SK-N-SH (cell line): ENCODE measurements around the gene MYH15. TPM values are rescaled to one million over a fixed set of nuclear protein-coding genes. Genes with fewer than 3 reads are reported as not detected.

Source experiments
- CTCF ChIA-PET: fragments of 300-600, 350-600 bp; formaldehyde crosslinking; extraction: SDS; loops from one replicate; lab custom pipeline; 2021; lab: Yijun Ruan, JAX
- POLR2A ChIA-PET: fragments of 350-600 bp; sonication (Branson Sonifier 250); formaldehyde crosslinking; extraction: SDS; loops from one replicate; lab custom pipeline; 2020; ENCODE audit warnings: antibody characterized with exemption, inconsistent platforms; lab: Yijun Ruan, JAX
- DNase-seq: peaks from one replicate; pipeline ENCODE4 v3.0.0; 2012
- H2AFZ ChIP-seq: fragments of 200-600 bp; sonication (generic); 2 replicates; pipeline ENCODE4 v1.8.1; 2016; ENCODE audit warnings: antibody characterized with exemption, mild to moderate bottlenecking, low read depth
- H3F3A ChIP-seq: fragments of 200-600 bp; sonication (generic); replicated peaks from 2 replicates; pipeline ENCODE3; 2016; ENCODE audit warnings: antibody characterized with exemption, mild to moderate bottlenecking; ENCODE audit not compliant: insufficient read depth
- H3K27ac ChIP-seq, 2 experiments: fragments of 200-500 bp in 1 of 2; fragments of 200-600 bp in 1 of 2; sonication (Bioruptor generic) in 1 of 2; sonication (generic), shearing (Covaris generic) in 1 of 2; 2 replicates each; pipeline versions ENCODE4 v1.5.1 to v1.6.1; 2014 to 2016; ENCODE audit warnings: low read depth in 2 of 2, inconsistent platforms in 1 of 2, low read length in 1 of 2, mild to moderate bottlenecking in 1 of 2, mixed read lengths in 1 of 2
- H3K27me3 ChIP-seq: fragments of 200-600 bp; sonication (generic), shearing (Covaris generic); 2 replicates; pipeline ENCODE4 v1.6.1; 2016; ENCODE audit warnings: mixed run types; ENCODE audit not compliant: insufficient read depth
- H3K36me3 ChIP-seq, 2 experiments: fragments of 200-500 bp in 1 of 2; fragments of 200-600 bp in 1 of 2; sonication (Bioruptor generic) in 1 of 2; sonication (generic) in 1 of 2; replicated peaks in 1 of 2; 2 replicates each; pipeline versions ENCODE3 to v1.5.1; 2014 to 2016; ENCODE audit warnings: low read length in 1 of 2, mild to moderate bottlenecking in 1 of 2; ENCODE audit not compliant: insufficient read depth in 2 of 2, control insufficient read depth in 1 of 2
- H3K4me1 ChIP-seq, 2 experiments: fragments of 200-500 bp in 1 of 2; fragments of 200-600 bp in 1 of 2; sonication (Bioruptor generic) in 1 of 2; sonication (generic), shearing (Covaris generic) in 1 of 2; 2 replicates each; pipeline versions ENCODE4 v1.5.1 to v1.6.1; 2014 to 2016; ENCODE audit warnings: low read depth in 1 of 2, low read length in 1 of 2, mixed run types in 1 of 2; ENCODE audit not compliant: insufficient read depth in 2 of 2, control insufficient read depth in 1 of 2
- H3K4me2 ChIP-seq: fragments of 200-600 bp; sonication (generic), shearing (Covaris generic); 2 replicates; pipeline ENCODE4 v1.6.1; 2017; ENCODE audit warnings: mixed run types
- H3K4me3 ChIP-seq, 2 experiments: fragments of 200-500 bp in 1 of 2; fragments of 200-600 bp in 1 of 2; sonication (Bioruptor generic) in 1 of 2; sonication (generic), shearing (Covaris generic) in 1 of 2; 2 replicates each; pipeline versions ENCODE4 v1.5.1 to v1.8.1; 2014 to 2016; ENCODE audit warnings: low read depth in 2 of 2, inconsistent platforms in 1 of 2, low read length in 1 of 2, mild to moderate bottlenecking in 1 of 2, mixed read lengths in 1 of 2, moderate library complexity in 1 of 2
- H3K79me2 ChIP-seq: fragments of 200-600 bp; sonication (generic); 2 replicates; pipeline ENCODE4 v1.8.1; 2017; ENCODE audit warnings: mild to moderate bottlenecking; ENCODE audit not compliant: insufficient read depth
- H3K9ac ChIP-seq: fragments of 200-600 bp; sonication (generic); 2 replicates; pipeline ENCODE4 v1.6.1; 2017; ENCODE audit warnings: mixed run types
- H3K9me2 ChIP-seq: fragments of 200-600 bp; sonication (generic); 2 replicates; pipeline ENCODE4 v1.6.1; 2017; ENCODE audit warnings: mixed run types
- H3K9me3 ChIP-seq: fragments of 200-600 bp; sonication (generic); 2 replicates; pipeline ENCODE4 v1.6.1; 2017; ENCODE audit warnings: mixed run types, mild to moderate bottlenecking, moderate library complexity
- H4K20me1 ChIP-seq: fragments of 200-600 bp; sonication (generic); 2 replicates; pipeline ENCODE4 v1.6.1; 2017; ENCODE audit warnings: mild to moderate bottlenecking, mixed run types; ENCODE audit not compliant: insufficient read depth
- ELF1 ChIP-seq: IDR thresholded peaks from 2 replicates; pipeline ENCODE4 v1.4.0; 2012
- EP300 ChIP-seq, 2 experiments: IDR thresholded peaks; 2 replicates each; pipeline versions ENCODE4 v1.4.0 to v1.6.1; 2012; ENCODE audit warnings: borderline replicate concordance in 1 of 2, low read depth in 1 of 2, low read length in 1 of 2
- EZH2phosphoT487 ChIP-seq: fragments of 200-600 bp; sonication (generic); IDR thresholded peaks from 2 replicates; pipeline ENCODE4 v1.6.1; 2017; ENCODE audit warnings: low read depth, mixed run types, mild to moderate bottlenecking, antibody characterized with exemption, moderate library complexity, borderline replicate concordance
- GABPA ChIP-seq: IDR thresholded peaks from 2 replicates; pipeline ENCODE4 v1.4.0; 2012; ENCODE audit warnings: low read depth, mild to moderate bottlenecking
- MEF2A ChIP-seq: IDR thresholded peaks from 2 replicates; pipeline ENCODE4 v1.4.0; 2012; ENCODE audit warnings: low read depth, borderline replicate concordance
- NFIC ChIP-seq: IDR thresholded peaks from 2 replicates; pipeline ENCODE4 v1.4.0; 2012; ENCODE audit warnings: borderline replicate concordance
- POLR2AphosphoS5 ChIP-seq: IDR thresholded peaks from 2 replicates; pipeline ENCODE4 v1.6.1; 2012; ENCODE audit warnings: low read depth, low read length
- RAD21 ChIP-seq: IDR thresholded peaks from 2 replicates; pipeline ENCODE4 v1.6.1; 2012; ENCODE audit warnings: mild to moderate bottlenecking, low read length
- RCOR1 ChIP-seq: fragments of 150-350 bp; IDR thresholded peaks from 2 replicates; pipeline ENCODE4 v1.6.1; 2017; ENCODE audit warnings: antibody characterized with exemption, low read length
- RXRA ChIP-seq: IDR thresholded peaks from 2 replicates; pipeline ENCODE4 v1.4.0; 2012; ENCODE audit warnings: low read depth, mild to moderate bottlenecking, borderline replicate concordance
- SIN3A ChIP-seq: IDR thresholded peaks from 2 replicates; pipeline ENCODE4 v1.6.1; 2012; ENCODE audit warnings: low read depth, mild to moderate bottlenecking, low read length, moderate library complexity, borderline replicate concordance
- TAF1 ChIP-seq: IDR thresholded peaks from 2 replicates; pipeline ENCODE4 v1.6.1; 2012; ENCODE audit warnings: low read depth, mild to moderate bottlenecking, low read length, moderate library complexity, borderline replicate concordance
- YY1 ChIP-seq: IDR thresholded peaks from 2 replicates; pipeline ENCODE4 v1.4.0; 2012; ENCODE audit warnings: low read depth, mild to moderate bottlenecking
- WGBS: methylation state at CpG from one replicate; pipeline ENCODE4 v1.1.6; 2017; ENCODE audit warnings: low lambda C conversion rate; 5-methylcytosine and 5-hydroxymethylcytosine counted together
- polyA plus RNA-seq, 3 experiments: library from polyadenylated mRNA; depleted of rRNA; stranded (reverse); fragments of >200 nt; gene quantifications; 2 replicates each; pipeline ENCODE4 v1.2.3, GENCODE V29; 2012
- TF ChIP-seq, protein P1 (sequence below): IDR thresholded peaks from 2 replicates; pipeline ENCODE4 v1.4.0; 2012; ENCODE audit warnings: low read depth, borderline replicate concordance
- TF ChIP-seq, protein P2 (sequence below): fragments of 150-350 bp; IDR thresholded peaks from 2 replicates; pipeline ENCODE4 v1.6.1; 2016; ENCODE audit warnings: mild to moderate bottlenecking, low read depth, low read length
- TF ChIP-seq, protein P3 (sequence below): fragments of 200-600 bp; sonication (generic); IDR thresholded peaks from 2 replicates; pipeline ENCODE4 v1.6.1; 2017; ENCODE audit warnings: antibody characterized with exemption, mild to moderate bottlenecking, moderate library complexity

The MYH15 gene
- polyA plus RNA-seq, 1 of the 3 experiments (the other 2 are of a cell fraction) = 2.1 TPM

DNA sequence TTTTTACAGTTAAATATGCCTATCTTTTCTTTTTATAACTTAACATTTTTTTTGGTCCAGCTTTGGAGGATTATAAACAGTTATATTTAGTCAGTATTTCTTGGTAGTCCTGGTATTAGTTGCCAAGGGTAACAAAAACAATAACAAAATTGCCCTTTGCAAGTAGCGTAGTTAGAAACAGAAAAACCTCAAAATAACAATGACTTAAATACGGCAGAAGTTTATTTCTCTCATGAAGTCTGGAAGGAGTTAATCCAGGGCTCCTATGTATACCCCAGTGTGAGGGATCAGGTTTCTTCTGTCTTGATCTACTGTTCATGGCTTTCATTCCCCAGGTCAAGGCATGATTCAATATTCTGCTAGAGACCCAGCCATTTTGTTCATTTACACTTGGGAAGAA, 14.1 kb upstream of the MYH15 start:
- ChIA-PET POLR2A (no interaction called here), CTCF (interaction anchor here (0.7 to 1.5 kb wide), 3 partner anchors 10 to 35 kb away, joined by 3 to 4 read pairs (median 3); no protein-coding TSS in a partner anchor)
- TF ChIP-seq, protein P1, sequence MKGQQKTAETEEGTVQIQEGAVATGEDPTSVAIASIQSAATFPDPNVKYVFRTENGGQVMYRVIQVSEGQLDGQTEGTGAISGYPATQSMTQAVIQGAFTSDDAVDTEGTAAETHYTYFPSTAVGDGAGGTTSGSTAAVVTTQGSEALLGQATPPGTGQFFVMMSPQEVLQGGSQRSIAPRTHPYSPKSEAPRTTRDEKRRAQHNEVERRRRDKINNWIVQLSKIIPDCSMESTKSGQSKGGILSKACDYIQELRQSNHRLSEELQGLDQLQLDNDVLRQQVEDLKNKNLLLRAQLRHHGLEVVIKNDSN = no peak
- TF ChIP-seq, protein P2, sequence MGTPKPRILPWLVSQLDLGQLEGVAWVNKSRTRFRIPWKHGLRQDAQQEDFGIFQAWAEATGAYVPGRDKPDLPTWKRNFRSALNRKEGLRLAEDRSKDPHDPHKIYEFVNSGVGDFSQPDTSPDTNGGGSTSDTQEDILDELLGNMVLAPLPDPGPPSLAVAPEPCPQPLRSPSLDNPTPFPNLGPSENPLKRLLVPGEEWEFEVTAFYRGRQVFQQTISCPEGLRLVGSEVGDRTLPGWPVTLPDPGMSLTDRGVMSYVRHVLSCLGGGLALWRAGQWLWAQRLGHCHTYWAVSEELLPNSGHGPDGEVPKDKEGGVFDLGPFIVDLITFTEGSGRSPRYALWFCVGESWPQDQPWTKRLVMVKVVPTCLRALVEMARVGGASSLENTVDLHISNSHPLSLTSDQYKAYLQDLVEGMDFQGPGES = no peak
- TF ChIP-seq MEF2A (no peak), RXRA (no peak), GABPA (no peak), EP300 (IDR thresholded peaks at IDR 0.05; ENCODE audit: borderline replicate concordance in 1 of 2, low read depth in 1 of 2, low read length in 1 of 2) (no peak), NFIC (no peak), RCOR1 (no peak), ELF1 (no peak), RAD21 (no peak), POLR2AphosphoS5 (no peak), YY1 (no peak)
- TF ChIP-seq, protein P3, sequence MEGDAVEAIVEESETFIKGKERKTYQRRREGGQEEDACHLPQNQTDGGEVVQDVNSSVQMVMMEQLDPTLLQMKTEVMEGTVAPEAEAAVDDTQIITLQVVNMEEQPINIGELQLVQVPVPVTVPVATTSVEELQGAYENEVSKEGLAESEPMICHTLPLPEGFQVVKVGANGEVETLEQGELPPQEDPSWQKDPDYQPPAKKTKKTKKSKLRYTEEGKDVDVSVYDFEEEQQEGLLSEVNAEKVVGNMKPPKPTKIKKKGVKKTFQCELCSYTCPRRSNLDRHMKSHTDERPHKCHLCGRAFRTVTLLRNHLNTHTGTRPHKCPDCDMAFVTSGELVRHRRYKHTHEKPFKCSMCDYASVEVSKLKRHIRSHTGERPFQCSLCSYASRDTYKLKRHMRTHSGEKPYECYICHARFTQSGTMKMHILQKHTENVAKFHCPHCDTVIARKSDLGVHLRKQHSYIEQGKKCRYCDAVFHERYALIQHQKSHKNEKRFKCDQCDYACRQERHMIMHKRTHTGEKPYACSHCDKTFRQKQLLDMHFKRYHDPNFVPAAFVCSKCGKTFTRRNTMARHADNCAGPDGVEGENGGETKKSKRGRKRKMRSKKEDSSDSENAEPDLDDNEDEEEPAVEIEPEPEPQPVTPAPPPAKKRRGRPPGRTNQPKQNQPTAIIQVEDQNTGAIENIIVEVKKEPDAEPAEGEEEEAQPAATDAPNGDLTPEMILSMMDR = no peak
- no peaks in the 10 kb centered on the region for H3K9me3 ChIP-seq
- H3K79me2 ChIP-seq = no peaks in the 10 kb centered on the region
- DNase-seq = no peak
- H3K9me2 ChIP-seq = no peaks in the 10 kb centered on the region
- H3K27ac ChIP-seq = no peak overlapping the region
- no peaks in the 10 kb centered on the region for H3K27me3 ChIP-seq
- no peaks in the 10 kb centered on the region; a peak in 1 of 4 replicates for H3K4me1 ChIP-seq
- no peak overlapping the region for H3K9ac ChIP-seq
- WGBS = 80% methylated on average over 2 of the region's 2 CpGs
- no peaks in the 10 kb centered on the region for H3F3A ChIP-seq
- no peak overlapping the region for H2AFZ ChIP-seq
- H3K4me2 ChIP-seq = no peak overlapping the region
- H3K4me3 ChIP-seq = no peak overlapping the region
- H4K20me1 ChIP-seq = no peaks in the 10 kb centered on the region
- H3K36me3 ChIP-seq = no peaks in the 10 kb centered on the region

DNA sequence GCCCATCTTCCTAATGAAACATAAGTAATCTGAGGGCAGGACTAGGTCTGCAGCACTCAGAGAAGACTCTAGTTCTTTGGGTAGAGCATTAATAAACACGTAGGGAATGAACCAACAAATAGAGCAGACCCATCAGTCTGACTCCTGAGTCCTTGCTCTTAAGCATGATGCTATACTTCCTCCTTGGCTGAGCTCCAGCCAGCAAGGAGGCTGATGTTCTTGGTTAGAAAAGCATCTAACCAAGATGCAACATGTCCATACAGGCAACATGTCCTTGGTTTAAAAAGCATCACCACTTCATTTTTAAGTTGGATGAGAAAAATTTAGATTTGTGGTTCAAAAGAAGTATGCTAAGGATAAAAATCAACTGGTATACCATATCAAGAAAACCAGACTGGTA, 8.5 kb upstream of the MYH15 start:
- no peak overlapping the region for H3K4me3 ChIP-seq
- H3K9me2 ChIP-seq = no peaks in the 10 kb centered on the region
- H2AFZ ChIP-seq = no peak overlapping the region
- ChIA-PET POLR2A (no interaction called here), CTCF (interaction anchor here (1.0 kb wide), 1 partner anchor 41 kb away, joined by 3 read pairs; no protein-coding TSS in a partner anchor)
- no peaks in the 10 kb centered on the region for H3K27me3 ChIP-seq
- H3K36me3 ChIP-seq = no peaks in the 10 kb centered on the region
- H3K79me2 ChIP-seq = no peaks in the 10 kb centered on the region
- H3K4me1 ChIP-seq = no peaks in the 10 kb centered on the region; a peak in 1 of 4 replicates
- no peak overlapping the region for H3K9ac ChIP-seq
- no peak overlapping the region for H3K27ac ChIP-seq
- no peaks in the 10 kb centered on the region for H3F3A ChIP-seq
- H3K9me3 ChIP-seq = no peaks in the 10 kb centered on the region
- H4K20me1 ChIP-seq = no peaks in the 10 kb centered on the region
- no peak overlapping the region for H3K4me2 ChIP-seq
- WGBS = 41% methylated on average over 1 of the region's 1 CpG
- TF ChIP-seq SIN3A (no peak), POLR2AphosphoS5 (no peak), TAF1 (no peak), EZH2phosphoT487 (no peak), ELF1 (no peak), NFIC (no peak)
- DNase-seq = no peak
